Left ventricle myocardium superior (tissue), 1 donor: ENCODE results near the gene NEURL1. TPM values are rescaled to one million over a fixed set of nuclear protein-coding genes. Genes with fewer than 3 reads are reported as not detected.

Source experiments
- ATAC-seq: fragments of 200-7000 bp; cut with Tn5 transposase; one replicate; pipeline ENCODE4 v1.9.1; 2020; ENCODE audit warnings: mild to moderate bottlenecking, moderate library complexity
- DNase-seq: peaks from one replicate; pipeline ENCODE4 v3.0.0-alpha.2; 2020
- intact Hi-C: fragments of 100-400 bp; cut with micrococcal nuclease; formaldehyde crosslinking; loops from one replicate; pipeline ENCODE4 v1.11.0; 2022
- total RNA-seq: library from RNA; stranded (reverse); fragmentation: NEBNext Ultra II Directional; extraction: Animal tissue kit (Norgen Biotek cat#: 25700); gene quantifications from one replicate; pipeline ENCODE4 v1.2.1, GENCODE V29; 2021
- donor health status: DM: no; HTN: yes; CAD: no; lungs with severe emphysema.

Gene NEURL1
- total RNA-seq, 1 donor from 2014 or later, result not detected

DNA sequence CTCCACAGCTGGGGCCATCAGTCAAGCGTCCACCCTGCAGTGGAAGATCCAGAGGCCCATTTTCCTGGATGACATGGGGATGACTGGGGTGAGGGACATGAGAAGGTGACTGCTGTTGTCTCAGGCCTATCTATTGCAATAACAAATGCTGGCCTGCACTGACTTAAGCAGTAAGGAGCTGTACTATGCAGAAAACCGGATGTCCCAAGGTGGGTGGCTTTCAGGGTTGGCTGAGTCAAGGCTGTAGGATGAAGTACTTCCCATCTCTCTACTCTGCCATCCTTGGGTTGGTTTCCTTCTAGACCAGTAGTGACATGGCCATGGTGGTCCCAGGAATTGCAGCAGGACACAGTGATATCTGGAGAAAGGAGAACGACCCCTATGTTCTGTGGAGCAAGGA is 48.1 kb downstream of the NEURL1 start:
- intact Hi-C loops, result no loop called here
- DNase-seq, result no peak
- ATAC-seq, result no peak

DNA sequence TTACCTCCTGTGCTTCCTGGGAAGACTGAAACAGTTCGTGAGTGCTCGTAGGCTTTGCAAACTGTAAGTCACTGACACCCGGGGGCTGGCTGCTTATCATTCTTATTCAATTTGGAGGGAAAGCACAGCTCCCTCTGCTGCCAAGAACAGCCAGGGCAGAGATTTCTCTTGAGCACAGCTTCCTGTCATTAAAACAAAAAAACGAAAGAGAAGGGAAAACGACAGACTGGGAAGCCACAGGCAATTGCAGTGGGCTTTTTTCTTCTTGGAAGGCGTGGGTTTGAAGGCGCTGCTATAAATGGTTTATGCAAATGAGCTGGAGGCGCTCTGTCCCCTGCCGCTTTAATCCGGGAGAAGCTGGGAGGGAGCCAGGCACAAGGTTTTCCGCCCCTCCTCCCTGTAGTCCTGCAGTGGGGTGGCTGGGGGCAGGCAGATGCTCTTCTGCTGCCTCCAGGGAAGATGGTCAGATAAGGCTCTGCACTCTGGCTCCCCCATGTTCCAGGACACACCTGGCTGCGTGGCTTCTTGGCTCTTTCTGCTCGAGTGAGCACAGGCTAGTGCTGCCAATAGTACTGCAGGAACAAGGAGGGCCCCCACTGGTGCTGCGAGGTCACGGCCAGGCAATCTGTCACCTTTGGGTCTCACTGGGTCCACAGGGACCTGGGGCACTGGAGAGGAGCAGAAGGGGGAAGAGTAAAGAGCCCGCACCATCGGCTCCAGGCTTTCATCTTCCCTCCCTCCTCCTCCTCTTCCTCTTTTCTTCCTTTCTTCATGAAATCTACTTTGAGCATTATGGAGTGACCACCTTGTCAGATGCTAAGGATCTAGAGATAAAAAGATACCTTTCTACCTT is 49.5 kb downstream of the NEURL1 start:
- ATAC-seq (peak; percentile 75), DNase-seq (no peak)
- intact Hi-C loops, result no loop called here

- no peak for DNase-seq
- intact Hi-C loops, result no loop called here
- ATAC-seq, result no peak
These were observed 50.4 kb downstream of the NEURL1 start for GRCh38 chr10:103543617-103544525.

DNA sequence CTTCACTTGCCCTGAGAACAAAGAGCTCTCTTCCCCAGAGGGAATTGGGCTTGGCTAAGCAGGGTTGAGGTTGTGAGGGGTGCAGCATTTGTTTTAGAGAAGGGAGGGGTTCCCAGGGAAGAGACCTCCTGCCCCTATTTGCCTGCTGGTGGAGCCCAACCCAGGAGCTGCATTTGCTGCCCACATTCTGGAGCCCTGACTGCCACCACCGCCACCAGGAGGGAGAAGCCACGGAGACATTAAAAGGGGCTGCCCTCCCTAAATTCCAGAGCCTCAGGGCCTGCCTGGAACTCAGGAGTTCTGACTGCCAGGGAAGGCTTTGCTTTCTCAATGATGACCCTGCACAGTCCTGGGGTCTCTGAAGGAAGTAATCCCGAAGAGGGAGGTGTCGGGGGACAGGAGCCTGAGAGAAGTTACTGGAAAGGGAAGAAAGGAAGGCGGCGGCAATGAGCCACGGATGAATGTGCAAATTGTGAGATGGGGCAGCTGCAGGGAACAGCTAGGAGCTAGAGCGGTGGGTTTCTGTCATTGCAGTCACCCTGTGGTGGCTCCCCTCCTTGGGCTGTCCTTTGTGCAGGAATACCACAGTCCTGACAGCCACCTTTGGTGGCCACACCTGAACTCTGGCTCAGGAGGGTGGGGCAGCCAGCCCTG is 51.3 kb downstream of the NEURL1 start:
- DNase-seq (no peak), ATAC-seq (no peak)
- intact Hi-C loops, result no loop called here

DNA sequence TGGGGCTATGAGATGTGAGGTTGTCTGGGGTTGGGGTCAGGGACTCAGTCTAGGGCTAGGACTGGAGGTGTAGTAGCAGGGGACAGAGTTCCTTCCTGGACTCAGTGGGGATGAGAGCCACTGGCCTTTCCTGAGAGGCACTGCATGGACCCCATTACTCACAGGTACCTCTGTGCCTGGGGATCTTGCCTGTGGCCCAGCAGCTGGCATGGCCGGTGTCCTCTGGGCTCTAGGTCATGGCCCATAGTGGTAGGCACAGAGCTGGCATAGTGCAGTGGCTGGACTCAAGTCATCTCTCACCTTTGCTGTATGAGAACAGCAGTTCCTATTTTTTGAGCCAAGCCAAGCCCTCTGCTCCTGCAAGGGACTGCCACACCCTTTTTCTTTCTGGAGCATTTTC is 51.9 kb downstream of the NEURL1 start:
- DNase-seq (no peak), ATAC-seq (no peak)
- intact Hi-C loops, result no loop called here

DNA sequence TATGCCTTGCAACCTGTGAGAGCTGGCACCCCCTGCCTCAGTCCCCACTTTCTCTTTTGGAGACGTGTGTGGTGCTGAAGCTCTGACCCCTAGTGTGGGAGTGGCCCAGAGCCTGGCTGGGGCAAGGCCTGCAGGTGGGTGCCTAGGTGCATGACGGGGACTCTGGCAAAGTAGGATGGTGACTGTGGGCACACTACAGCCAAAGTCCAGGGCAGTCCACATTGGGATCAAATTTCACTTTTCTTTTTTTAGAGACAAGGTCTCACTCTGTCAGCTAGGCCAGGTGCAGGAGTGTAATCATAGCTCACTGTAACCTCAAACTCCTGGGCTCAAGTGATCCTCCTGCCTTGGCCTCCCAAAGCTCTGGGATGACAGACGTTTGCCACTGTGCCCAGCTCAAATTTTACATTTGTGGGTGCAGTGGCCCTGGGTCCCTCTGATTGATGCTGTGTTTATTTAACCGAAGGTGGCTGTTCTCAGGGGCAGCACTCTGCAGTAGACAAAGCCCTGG is 52.3 kb downstream of the NEURL1 start:
- ATAC-seq (no peak), DNase-seq (no peak)
- intact Hi-C loops, result no loop called here

- ATAC-seq, result no peak
- DNase-seq, result no peak
- intact Hi-C loops, result no loop called here
These were observed 52.9 kb downstream of the NEURL1 start for GRCh38 chr10:103546401-103546800.

DNA sequence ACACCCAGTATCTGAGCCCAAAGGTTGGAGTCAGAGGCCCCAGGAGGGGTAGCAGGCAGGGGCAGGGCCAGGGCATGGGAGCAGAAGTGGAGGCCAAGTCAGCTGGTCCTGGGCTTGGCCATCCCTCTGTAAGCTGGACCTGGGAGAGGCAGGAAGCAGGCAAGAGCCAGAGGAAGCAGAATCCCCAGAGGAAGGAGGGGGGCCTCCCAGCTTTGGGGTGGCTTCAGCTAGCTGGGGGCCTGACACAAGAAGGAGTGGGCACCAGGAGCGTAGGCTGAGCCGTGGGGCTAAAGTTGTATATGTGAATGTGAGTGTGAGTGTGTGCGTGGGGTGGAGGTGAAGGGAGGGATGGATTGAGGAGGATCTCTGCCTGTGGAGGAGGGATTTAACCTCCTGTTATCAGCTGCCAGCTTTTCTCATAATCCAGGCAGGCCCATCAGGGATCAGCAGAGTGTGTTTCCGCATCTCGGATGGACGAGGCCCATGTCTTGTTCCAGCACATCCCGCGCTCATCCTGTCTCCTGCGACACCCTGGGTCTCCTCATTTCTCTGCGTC is 54.0 kb downstream of the NEURL1 start:
- ATAC-seq, result no peak
- no peak for DNase-seq
- intact Hi-C loops, result no loop called here

- intact Hi-C loops, result no loop called here
- ATAC-seq, result no peak
- DNase-seq, result no peak
These were observed 54.5 kb downstream of the NEURL1 start for GRCh38 chr10:103548006-103548405.

- DNase-seq, result no peak
- ATAC-seq, result no peak
- intact Hi-C loops, result no loop called here
These were observed 55.3 kb downstream of the NEURL1 start for GRCh38 chr10:103548581-103549348.

DNA sequence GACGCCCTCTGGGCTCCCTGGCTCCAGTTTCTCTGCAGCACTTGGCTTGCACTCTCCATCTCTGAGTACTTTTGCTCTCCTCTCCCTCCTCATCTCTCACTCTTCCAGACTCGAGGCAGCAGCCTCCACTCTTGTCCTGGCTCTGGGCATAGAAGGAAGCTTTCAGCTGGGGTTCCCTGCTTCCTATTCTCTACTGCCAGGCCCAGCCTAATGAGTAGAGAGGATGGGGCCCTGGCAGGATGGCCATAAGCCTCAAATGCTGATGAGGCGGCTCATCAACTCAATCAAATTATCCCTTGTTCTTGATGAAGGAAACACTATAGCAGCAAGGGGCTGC is 55.8 kb downstream of the NEURL1 start:
- intact Hi-C loops, result no loop called here
- no peak for ATAC-seq
- no peak for DNase-seq

- DNase-seq (no peak), ATAC-seq (no peak)
- intact Hi-C loops, result no loop called here
These were observed 56.7 kb downstream of the NEURL1 start for GRCh38 chr10:103550229-103550628.

- ATAC-seq, result peak; percentile 32
- DNase-seq, result no peak
- intact Hi-C loops, result no loop called here
These were observed 58.4 kb downstream of the NEURL1 start for GRCh38 chr10:103551619-103552602.

- ATAC-seq, result no peak
- DNase-seq, result no peak
- intact Hi-C loops, result no loop called here
These were observed 59.6 kb downstream of the NEURL1 start for GRCh38 chr10:103552856-103553742.

DNA sequence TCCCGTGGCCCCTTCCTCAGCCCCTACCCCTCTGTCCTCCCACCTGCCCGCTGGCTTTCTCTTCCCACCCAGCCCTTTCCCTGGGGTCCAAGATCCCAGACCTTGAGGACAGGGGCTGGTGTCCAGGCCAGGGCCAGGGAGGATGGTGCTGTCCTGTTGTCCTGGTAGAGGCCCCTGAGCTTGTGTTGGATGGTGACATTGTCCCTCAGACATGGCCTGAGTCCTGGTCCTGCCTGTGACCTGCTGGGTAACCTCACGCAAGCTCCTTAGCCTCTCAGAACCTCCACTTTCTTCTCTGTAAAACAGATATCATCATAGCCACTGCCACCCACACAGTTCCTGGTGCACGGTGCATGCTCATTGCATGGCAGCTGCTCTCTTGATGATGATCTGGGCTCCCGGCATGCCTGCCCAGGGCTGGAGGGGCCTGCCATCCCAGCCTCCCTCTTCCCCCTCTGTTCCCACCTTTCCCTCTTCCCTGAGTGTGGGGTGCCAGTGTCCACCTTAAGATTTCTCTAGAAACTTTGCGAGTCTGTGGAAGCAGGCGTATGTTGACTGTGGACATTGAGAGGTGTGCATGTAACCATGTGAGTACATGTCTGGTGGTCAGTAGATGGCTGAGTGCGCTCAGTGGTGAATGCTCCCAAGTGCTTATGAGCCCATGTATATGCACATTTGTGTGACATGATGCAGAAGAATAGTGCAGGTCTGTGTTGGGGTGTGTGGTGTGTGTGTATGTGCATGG is 60.4 kb downstream of the NEURL1 start:
- ATAC-seq (no peak), DNase-seq (no peak)
- intact Hi-C loops, result no loop called here
